GM23338 (cell line): ENCODE measurements around the gene DNAJC10. TPM values are rescaled to one million over a fixed set of nuclear protein-coding genes. Genes with fewer than 3 reads are reported as not detected.
"Not testable (repeated sequence)": the region's sequence is repeated elsewhere in the genome, so short reads cannot be mapped to it uniquely, and the experiment has no call there.

Experiments
- ATAC-seq: fragments of 200-7000 bp; cut with Tn5 transposase; 3 replicates; pipeline ENCODE4 v1.9.1; 2020
- DNase-seq: peaks from one replicate; pipeline ENCODE4 v3.0.0-alpha.2; 2015; ENCODE audit warnings: low spot score
- H2AFZ ChIP-seq: fragments of 200-600 bp; sonication (generic); 2 replicates; pipeline ENCODE4 v1.8.0; 2016; ENCODE audit warnings: antibody characterized with exemption, mild to moderate bottlenecking, moderate library complexity
- H3F3A ChIP-seq: fragments of 200-600 bp; sonication (generic); replicated peaks from 2 replicates; pipeline ENCODE4 v1.8.0; 2017; ENCODE audit warnings: antibody characterized with exemption, mixed run types, low read depth
- H3K27ac ChIP-seq: fragments of 200-600 bp; sonication (generic); 2 replicates; pipeline ENCODE4 v1.6.1; 2016; ENCODE audit warnings: low read depth
- H3K27me3 ChIP-seq: fragments of 200-600 bp; sonication (generic); 2 replicates; pipeline ENCODE4 v1.8.0; 2016; ENCODE audit warnings: mild to moderate bottlenecking, mixed run types, moderate library complexity; ENCODE audit not compliant: insufficient read depth
- H3K36me3 ChIP-seq: fragments of 200-600 bp; sonication (generic); 2 replicates; pipeline ENCODE4 v1.8.0; 2016; ENCODE audit warnings: mild to moderate bottlenecking; ENCODE audit not compliant: insufficient read depth
- H3K4me1 ChIP-seq: fragments of 200-600 bp; sonication (generic); 2 replicates; pipeline ENCODE4 v1.8.0; 2016; ENCODE audit warnings: mild to moderate bottlenecking, moderate library complexity; ENCODE audit not compliant: insufficient read depth
- H3K4me2 ChIP-seq: fragments of 200-600 bp; sonication (generic); 2 replicates; pipeline ENCODE4 v1.7.1; 2017; ENCODE audit warnings: mixed run types
- H3K4me3 ChIP-seq: fragments of 200-600 bp; sonication (generic); 2 replicates; pipeline ENCODE4 v1.6.1; 2016; ENCODE audit warnings: mixed run types
- H3K79me2 ChIP-seq: fragments of 200-600 bp; sonication (generic); replicated peaks from 2 replicates; pipeline ENCODE4 v1.8.0; 2017; ENCODE audit warnings: mild to moderate bottlenecking; ENCODE audit not compliant: insufficient read depth
- H3K9me2 ChIP-seq: fragments of 200-600 bp; sonication (generic); 2 replicates; pipeline ENCODE4 v1.8.0; 2017; ENCODE audit not compliant: insufficient read depth
- H4K20me1 ChIP-seq: fragments of 200-600 bp; sonication (generic); replicated peaks from 2 replicates; pipeline ENCODE4 v1.8.0; 2017; ENCODE audit warnings: mild to moderate bottlenecking; ENCODE audit not compliant: insufficient read depth
- H3K27ac Mint-ChIP-seq: 2 replicates; pipeline ENCODE4 v1.8.0; 2020; ENCODE audit warnings: inconsistent platforms, mild to moderate bottlenecking, moderate library complexity, mixed read lengths
- H3K27me3 Mint-ChIP-seq: 3 replicates; pipeline ENCODE4 v1.8.0; 2022; ENCODE audit warnings: low read depth, mild to moderate bottlenecking, moderate library complexity, mixed read lengths, inconsistent platforms; ENCODE audit not compliant: insufficient read depth, poor library complexity
- H3K36me3 Mint-ChIP-seq: 3 replicates; pipeline ENCODE4 v1.8.0; 2021; ENCODE audit warnings: low read depth, mild to moderate bottlenecking, inconsistent platforms, moderate library complexity, mixed read lengths
- H3K4me1 Mint-ChIP-seq: 3 replicates; pipeline ENCODE4 v1.8.0; 2020; ENCODE audit warnings: mild to moderate bottlenecking, inconsistent platforms, mixed read lengths
- H3K4me3 Mint-ChIP-seq: 3 replicates; pipeline ENCODE4 v1.8.0; 2021; ENCODE audit warnings: moderate library complexity, mild to moderate bottlenecking, inconsistent platforms, mixed read lengths
- H3K9me3 Mint-ChIP-seq: 3 replicates; pipeline ENCODE4 v1.8.0; 2020; ENCODE audit warnings: moderate library complexity, mild to moderate bottlenecking, inconsistent platforms, mixed read lengths
- CREB1 ChIP-seq: fragments of 250-450 bp; sonication (Bioruptor Pico); IDR thresholded peaks from 2 replicates; pipeline ENCODE4 v1.5.0; 2020; ENCODE audit warnings: low read depth, mild to moderate bottlenecking, moderate library complexity
- CTCF ChIP-seq, 2 experiments: fragments of 200-600 bp in 1 of 2; sonication (generic) in 1 of 2; conservative IDR thresholded peaks; 2 replicates each; pipeline versions ENCODE4 v1.5.1 to v1.6.1; 2016 to 2017; ENCODE audit warnings: antibody characterized with exemption in 2 of 2, low read depth in 2 of 2, mild to moderate bottlenecking in 2 of 2, moderate library complexity in 1 of 2
- ETS1 ChIP-seq: IDR thresholded peaks from 2 replicates; pipeline ENCODE4 v1.6.1; 2016; ENCODE audit warnings: antibody characterized with exemption
- EZH2phosphoT487 ChIP-seq: fragments of 200-600 bp; sonication (generic); IDR thresholded peaks from one replicate; pipeline ENCODE4 v1.8.1; 2018; ENCODE audit warnings: antibody characterized with exemption; ENCODE audit not compliant: unreplicated experiment
- JUNB ChIP-seq: IDR thresholded peaks from one replicate; pipeline ENCODE4 v1.6.1; 2016; ENCODE audit warnings: antibody characterized with exemption; ENCODE audit not compliant: unreplicated experiment
- NANOG ChIP-seq: IDR thresholded peaks from 2 replicates; pipeline ENCODE4 v1.6.1; 2016; ENCODE audit warnings: antibody characterized with exemption, borderline replicate concordance
- ZNF114 ChIP-seq: fragments of 250-450 bp; sonication (Bioruptor Pico); IDR thresholded peaks from 2 replicates; pipeline ENCODE4 v1.5.0; 2020; ENCODE audit warnings: mild to moderate bottlenecking, moderate library complexity
- ZNF331 ChIP-seq: fragments of 250-450 bp; sonication (Bioruptor Pico); IDR thresholded peaks from 2 replicates; pipeline ENCODE4 v1.5.0; 2020; ENCODE audit warnings: low read depth, mild to moderate bottlenecking, moderate library complexity
- polyA plus RNA-seq: library from polyadenylated mRNA; unstranded; fragments of >200 nt; fragmentation: Nextera tagmentation; extraction: Ambion mirVana; gene quantifications from 2 replicates; pipeline ENCODE4 v1.2.1, GENCODE V29; 2016
- total RNA-seq: library from RNA; depleted of rRNA; stranded (reverse); fragments of >200 nt; shearing (Covaris generic); gene quantifications from 2 replicates; pipeline ENCODE4 v1.2.3, GENCODE V29; 2014

The DNAJC10 gene
- total and polyA plus RNA-seq, 2 experiments from 2014 or later = 41.9 to 83.1 TPM

- TF ChIP-seq ZNF331 (no peak), CREB1 (CRISPR knock-in tag) (no peak), JUNB (no peak)
Observed at GRCh38 chr2:182717816-182718215, 1.8 kb downstream of the DNAJC10 start (continued).

- ATAC-seq (no peak), DNase-seq (no peak)
- peaks cover 12% of the 10 kb centered on the region for H3K4me1 ChIP-seq
- H3K9me3 Mint-ChIP-seq = no peaks in the 10 kb centered on the region
- no peak overlapping the region for H3K4me3 ChIP-seq
- peaks cover 24% of the 10 kb centered on the region for H3K79me2 ChIP-seq
- no peaks in the 10 kb centered on the region for H3K27me3 Mint-ChIP-seq
- H3K36me3 ChIP-seq = peaks cover 20% of the 10 kb centered on the region
- H3F3A ChIP-seq = peaks cover 7% of the 10 kb centered on the region; the same call in 1 of the 2 replicates
- H3K9me2 ChIP-seq = no peaks in the 10 kb centered on the region
- no peaks in the 10 kb centered on the region for H3K27me3 ChIP-seq
- no peak overlapping the region for H3K27ac ChIP-seq
- TF ChIP-seq CTCF (conservative IDR thresholded peaks at IDR 0.05; ENCODE audit: low read depth in 2 of 2) = no peak
- no peak for TF ChIP-seq JUNB
- TF ChIP-seq NANOG = no peak
- no peak overlapping the region for H3K4me3 Mint-ChIP-seq
- no peak overlapping the region for H3K4me2 ChIP-seq
- H3K36me3 Mint-ChIP-seq = peaks cover 10% of the 10 kb centered on the region
- no peak overlapping the region for H2AFZ ChIP-seq
- H4K20me1 ChIP-seq = no peaks in the 10 kb centered on the region; the same call in 1 of the 2 replicates
- H3K4me1 Mint-ChIP-seq = no peaks in the 10 kb centered on the region; the same call in 2 of the 3 replicates
- H3K27ac Mint-ChIP-seq = no peak overlapping the region
Observed at GRCh38 chr2:182718459-182718858, 2.4 kb downstream of the DNAJC10 start.

- peaks cover 12% of the 10 kb centered on the region for H3K36me3 Mint-ChIP-seq
- H3K36me3 ChIP-seq = peaks cover 20% of the 10 kb centered on the region
- not testable (repeated sequence) for H3K27me3 Mint-ChIP-seq, H3F3A ChIP-seq, H3K4me2 ChIP-seq, H3K27ac ChIP-seq, DNase-seq, H3K9me3 Mint-ChIP-seq, H2AFZ ChIP-seq, H3K27me3 ChIP-seq, H3K27ac Mint-ChIP-seq, H3K4me1 Mint-ChIP-seq, H3K9me2 ChIP-seq, H3K4me3 ChIP-seq, H3K4me3 Mint-ChIP-seq, ATAC-seq, H4K20me1 ChIP-seq
- peaks cover 24% of the 10 kb centered on the region for H3K79me2 ChIP-seq
- H3K4me1 ChIP-seq = peaks cover 12% of the 10 kb centered on the region
Observed at GRCh38 chr2:182719116-182719515, 3.1 kb downstream of the DNAJC10 start.

GRCh38 chr2:182724656-182725055 is 8.6 kb downstream of the DNAJC10 start:
- Mint-ChIP-seq H3K27me3 (no peaks in the 10 kb centered on the region), H3K9me3 (no peaks in the 10 kb centered on the region), H3K36me3 (peaks cover 35% of the 10 kb centered on the region)
- TF ChIP-seq ETS1 = no peak
- TF ChIP-seq EZH2phosphoT487 = no peak
- TF ChIP-seq ZNF114 = no peak

More at GRCh38 chr2:182724656-182725055, 8.6 kb downstream of the DNAJC10 start:
- Histone ChIP-seq H3K79me2 (no peaks in the 10 kb centered on the region), H3K27me3 (no peaks in the 10 kb centered on the region), H3K9me2 (no peaks in the 10 kb centered on the region), H3K4me2 (no peak overlapping the region), H3K27ac (no peak overlapping the region), H3F3A (no peaks in the 10 kb centered on the region), H3K4me1 (no peaks in the 10 kb centered on the region), H3K36me3 (peaks cover 18% of the 10 kb centered on the region), H2AFZ (no peak overlapping the region), H3K4me3 (no peak overlapping the region), H4K20me1 (no peaks in the 10 kb centered on the region; the same call in 1 of the 2 replicates)
- Mint-ChIP-seq H3K4me3 (no peak overlapping the region), H3K4me1 (no peaks in the 10 kb centered on the region), H3K27ac (no peak overlapping the region)
- DNase-seq (no peak), ATAC-seq (no peak)
